ENCODE data around the gene CPNE5.

DNA sequence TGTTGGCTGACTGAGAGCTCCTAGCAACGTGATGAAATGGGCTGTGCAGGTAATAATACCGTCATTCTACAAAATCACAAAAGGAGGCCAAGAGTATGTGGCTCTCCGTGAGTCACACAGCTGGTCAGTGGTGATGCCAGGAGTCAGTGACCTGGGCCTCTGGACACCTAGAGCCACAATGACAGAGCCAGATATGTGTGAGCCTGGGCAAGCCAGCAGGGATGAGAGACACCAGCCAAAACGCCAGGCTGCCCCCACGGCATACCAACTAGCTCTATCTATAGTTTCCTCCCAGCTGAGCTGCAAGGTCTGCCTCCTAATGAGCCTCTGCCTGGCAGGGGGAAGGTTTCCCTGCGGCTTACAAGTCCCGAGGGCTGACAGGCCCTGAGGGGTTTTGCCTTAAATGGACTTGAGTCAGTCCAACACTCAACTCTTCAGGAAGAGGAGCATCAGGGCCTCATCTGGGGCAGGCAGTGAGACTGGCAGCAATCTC is 70.0 kb downstream of the CPNE5 start:
- TF ChIP-seq POLR2A (IDR thresholded peaks at IDR 0.05) (no peak), POLR2AphosphoS5 (IDR thresholded peaks at IDR 0.05) (no peak)
- TF ChIP-seq, protein P1, sequence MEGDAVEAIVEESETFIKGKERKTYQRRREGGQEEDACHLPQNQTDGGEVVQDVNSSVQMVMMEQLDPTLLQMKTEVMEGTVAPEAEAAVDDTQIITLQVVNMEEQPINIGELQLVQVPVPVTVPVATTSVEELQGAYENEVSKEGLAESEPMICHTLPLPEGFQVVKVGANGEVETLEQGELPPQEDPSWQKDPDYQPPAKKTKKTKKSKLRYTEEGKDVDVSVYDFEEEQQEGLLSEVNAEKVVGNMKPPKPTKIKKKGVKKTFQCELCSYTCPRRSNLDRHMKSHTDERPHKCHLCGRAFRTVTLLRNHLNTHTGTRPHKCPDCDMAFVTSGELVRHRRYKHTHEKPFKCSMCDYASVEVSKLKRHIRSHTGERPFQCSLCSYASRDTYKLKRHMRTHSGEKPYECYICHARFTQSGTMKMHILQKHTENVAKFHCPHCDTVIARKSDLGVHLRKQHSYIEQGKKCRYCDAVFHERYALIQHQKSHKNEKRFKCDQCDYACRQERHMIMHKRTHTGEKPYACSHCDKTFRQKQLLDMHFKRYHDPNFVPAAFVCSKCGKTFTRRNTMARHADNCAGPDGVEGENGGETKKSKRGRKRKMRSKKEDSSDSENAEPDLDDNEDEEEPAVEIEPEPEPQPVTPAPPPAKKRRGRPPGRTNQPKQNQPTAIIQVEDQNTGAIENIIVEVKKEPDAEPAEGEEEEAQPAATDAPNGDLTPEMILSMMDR (IDR thresholded peaks at IDR 0.05 in 8 of 11, conservative IDR thresholded peaks at IDR 0.05 in 3 of 11): no peak

Measured in spleen (tissue), 7 donors.